Measurements from ENCODE around the gene C2orf80. TPM values are rescaled to one million over a fixed set of nuclear protein-coding genes. Genes with fewer than 3 reads are reported as not detected.

The C2orf80 gene
- total RNA-seq, 2 experiments from 2014 or later: not detected

DNA sequence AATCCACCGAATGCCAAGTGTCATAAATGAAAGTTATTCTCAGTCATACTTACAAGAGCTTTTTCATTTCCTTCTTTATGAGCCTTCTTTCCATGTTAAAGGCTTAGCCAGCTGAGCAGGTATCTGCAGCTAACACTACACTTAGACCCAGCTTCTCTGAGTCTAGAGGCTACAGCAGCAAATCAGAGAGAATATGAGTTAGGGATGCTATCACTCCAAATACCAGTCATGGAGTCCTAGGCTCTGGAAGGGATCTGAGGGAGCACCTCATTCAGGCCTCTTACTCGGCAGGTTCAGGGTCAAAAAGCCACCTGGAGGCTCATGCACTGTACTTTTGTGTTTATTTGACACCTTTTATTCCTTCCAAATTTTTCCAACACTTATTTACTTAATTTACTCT, 2.9 kb downstream of the C2orf80 start:
- TF ChIP-seq, protein P1, sequence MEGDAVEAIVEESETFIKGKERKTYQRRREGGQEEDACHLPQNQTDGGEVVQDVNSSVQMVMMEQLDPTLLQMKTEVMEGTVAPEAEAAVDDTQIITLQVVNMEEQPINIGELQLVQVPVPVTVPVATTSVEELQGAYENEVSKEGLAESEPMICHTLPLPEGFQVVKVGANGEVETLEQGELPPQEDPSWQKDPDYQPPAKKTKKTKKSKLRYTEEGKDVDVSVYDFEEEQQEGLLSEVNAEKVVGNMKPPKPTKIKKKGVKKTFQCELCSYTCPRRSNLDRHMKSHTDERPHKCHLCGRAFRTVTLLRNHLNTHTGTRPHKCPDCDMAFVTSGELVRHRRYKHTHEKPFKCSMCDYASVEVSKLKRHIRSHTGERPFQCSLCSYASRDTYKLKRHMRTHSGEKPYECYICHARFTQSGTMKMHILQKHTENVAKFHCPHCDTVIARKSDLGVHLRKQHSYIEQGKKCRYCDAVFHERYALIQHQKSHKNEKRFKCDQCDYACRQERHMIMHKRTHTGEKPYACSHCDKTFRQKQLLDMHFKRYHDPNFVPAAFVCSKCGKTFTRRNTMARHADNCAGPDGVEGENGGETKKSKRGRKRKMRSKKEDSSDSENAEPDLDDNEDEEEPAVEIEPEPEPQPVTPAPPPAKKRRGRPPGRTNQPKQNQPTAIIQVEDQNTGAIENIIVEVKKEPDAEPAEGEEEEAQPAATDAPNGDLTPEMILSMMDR (IDR thresholded peaks at IDR 0.05): no peak
- intact Hi-C loops (cut with DNase I, micrococcal nuclease): no loop called here
- Mint-ChIP-seq H3K9me3 (no peaks in the 10 kb centered on the region), H3K4me1 (ENCODE audit: low read depth) (no peaks in the 10 kb centered on the region), H3K36me3 (ENCODE audit: low read depth) (no peaks in the 10 kb centered on the region), H3K27ac (no peak overlapping the region), H3K27me3 (peaks cover 16% of the 10 kb centered on the region), H3K4me3 (no peak overlapping the region)
- CTCF ChIA-PET: no interaction called here
- DNase-seq (no peak), ATAC-seq (ENCODE audit: poor library complexity) (no peak)
- no peaks in the 10 kb centered on the region for H3K36me3 ChIP-seq (ENCODE audit: insufficient read depth, low read length)
- no peaks in the 10 kb centered on the region for H3K9me3 ChIP-seq (ENCODE audit: control insufficient read depth in 1 of 2, insufficient read depth in 1 of 2, low read length in 2 of 2)
- no peaks in the 10 kb centered on the region for H3K4me1 ChIP-seq (ENCODE audit: insufficient read depth, low read length)
- no peak overlapping the region for H3K4me3 ChIP-seq (ENCODE audit: low read length)
- H3K27ac ChIP-seq (ENCODE audit: low read depth in 1 of 2, low read length in 2 of 2): no peak overlapping the region
- no peaks in the 10 kb centered on the region for H3K27me3 ChIP-seq (ENCODE audit: control insufficient read depth in 1 of 2, insufficient read depth in 2 of 2, low read length in 2 of 2)
- POLR2A ChIA-PET: no interaction called here

GRCh38 chr2:208186465-208186864, 3.4 kb downstream of the C2orf80 start:
- no peaks in the 10 kb centered on the region for H3K27me3 ChIP-seq (ENCODE audit: control insufficient read depth in 1 of 2, insufficient read depth in 2 of 2, low read length in 2 of 2)
- ChIA-PET POLR2A (no interaction called here), CTCF (no interaction called here)
- H3K4me3 Mint-ChIP-seq: no peak overlapping the region
- H3K27ac ChIP-seq (ENCODE audit: low read depth in 1 of 2, low read length in 2 of 2): no peak overlapping the region
- H3K4me1 ChIP-seq (ENCODE audit: insufficient read depth, low read length): no peaks in the 10 kb centered on the region
- ATAC-seq (ENCODE audit: poor library complexity) (no peak), DNase-seq (no peak)
- no peaks in the 10 kb centered on the region for H3K4me1 Mint-ChIP-seq (ENCODE audit: low read depth)
- TF ChIP-seq, protein P1 (IDR thresholded peaks at IDR 0.05): no peak
- H3K4me3 ChIP-seq (ENCODE audit: low read length): no peak overlapping the region
- peaks cover 16% of the 10 kb centered on the region for H3K27me3 Mint-ChIP-seq
- H3K9me3 Mint-ChIP-seq: no peaks in the 10 kb centered on the region
- no peaks in the 10 kb centered on the region for H3K36me3 Mint-ChIP-seq (ENCODE audit: low read depth)
- H3K9me3 ChIP-seq (ENCODE audit: control insufficient read depth in 1 of 2, insufficient read depth in 1 of 2, low read length in 2 of 2): no peaks in the 10 kb centered on the region
- intact Hi-C loops (cut with DNase I, micrococcal nuclease): no loop called here
- no peak overlapping the region for H3K27ac Mint-ChIP-seq
- H3K36me3 ChIP-seq (ENCODE audit: insufficient read depth, low read length): no peaks in the 10 kb centered on the region

DNA sequence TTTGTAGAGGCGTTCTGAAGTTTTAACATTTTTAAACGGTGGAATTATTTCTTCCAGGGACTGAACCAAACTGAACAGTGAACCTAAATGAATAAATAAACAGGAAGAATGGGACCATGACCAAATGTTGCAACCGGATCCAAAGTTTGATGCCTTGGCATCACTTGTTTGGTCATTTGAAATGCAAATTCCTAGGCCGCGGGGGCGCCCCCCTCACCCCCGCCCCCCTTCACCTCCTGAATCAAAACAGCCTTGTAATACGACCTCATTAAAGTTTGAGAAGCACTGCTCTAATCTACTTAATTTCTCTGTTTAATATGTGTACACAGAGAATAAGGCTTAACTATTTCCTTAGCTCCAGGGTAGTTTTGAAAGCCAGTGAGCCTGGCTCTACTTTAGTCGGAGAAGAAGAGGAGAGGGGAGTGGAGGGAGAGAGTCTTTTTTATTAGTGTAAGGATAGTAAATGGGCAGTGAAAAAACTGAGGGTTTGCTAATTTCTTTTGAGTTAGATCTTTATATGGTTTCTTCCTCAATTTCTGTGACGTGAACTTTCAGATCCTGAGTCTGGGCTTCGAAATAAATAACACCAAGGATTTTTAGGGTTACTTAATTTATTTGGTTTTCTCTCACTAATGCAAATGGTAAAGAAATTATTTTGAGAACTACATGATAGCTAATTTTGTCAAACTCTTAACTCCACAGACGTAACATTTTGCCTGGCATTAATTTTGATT, 5.7 kb downstream of the C2orf80 start:
- Mint-ChIP-seq H3K4me3 (no peak overlapping the region), H3K27ac (no peak overlapping the region), H3K27me3 (peaks cover 15% of the 10 kb centered on the region), H3K9me3 (no peaks in the 10 kb centered on the region), H3K36me3 (ENCODE audit: low read depth) (no peaks in the 10 kb centered on the region), H3K4me1 (ENCODE audit: low read depth) (no peaks in the 10 kb centered on the region)
- Histone ChIP-seq H3K27me3 (ENCODE audit: control insufficient read depth in 1 of 2, insufficient read depth in 2 of 2, low read length in 2 of 2) (no peaks in the 10 kb centered on the region), H3K9me3 (ENCODE audit: control insufficient read depth in 1 of 2, insufficient read depth in 1 of 2, low read length in 2 of 2) (no peaks in the 10 kb centered on the region), H3K36me3 (ENCODE audit: insufficient read depth, low read length) (no peaks in the 10 kb centered on the region), H3K4me3 (ENCODE audit: low read length) (no peak overlapping the region), H3K4me1 (ENCODE audit: insufficient read depth, low read length) (no peaks in the 10 kb centered on the region), H3K27ac (ENCODE audit: low read depth in 1 of 2, low read length in 2 of 2) (no peak overlapping the region)
- TF ChIP-seq, protein P1 (IDR thresholded peaks at IDR 0.05): no peak
- ChIA-PET POLR2A (no interaction called here), CTCF (no interaction called here)
- ATAC-seq (ENCODE audit: poor library complexity) (no peak), DNase-seq (no peak)
- intact Hi-C loops (cut with DNase I, micrococcal nuclease): no loop called here

All from CD4-positive, alpha-beta T cell (primary cell).